H1 (cell line): ENCODE data around the gene NEGR1. TPM values are rescaled to one million over a fixed set of nuclear protein-coding genes. Genes with fewer than 3 reads are reported as not detected.
A peak's percentile ranks its signal among the peaks of the same experiment; 100 is the strongest.

ENCODE experiments used
- CTCF ChIA-PET: fragments of 300-600 bp; sonication (Branson Sonifier 250); formaldehyde crosslinking; loops from one replicate; lab custom pipeline; 2021; ENCODE audit not compliant: partially characterized antibody; lab: Charles Lee
- POLR2A ChIA-PET: fragments of 300-600 bp; sonication (Branson Sonifier 250); formaldehyde crosslinking; loops from one replicate; lab custom pipeline; 2021; ENCODE audit warnings: inconsistent platforms; ENCODE audit not compliant: partially characterized antibody; lab: Charles Lee
- DNase-seq, 2 experiments: peaks; one replicate each; pipeline versions ENCODE4 v3.0.0 to v3.0.0-alpha.2; 2010 to 2022; ENCODE audit warnings: low spot score in 2 of 2, low read depth in 1 of 2, mixed read lengths in 1 of 2
- FAIRE-seq: peaks from 2 replicates; lab custom pipeline; 2011; peaks lifted over from hg19 to GRCh38; lab: Jason Lieb, UNC
- H2AFZ ChIP-seq: 2 replicates; pipeline ENCODE4 v1.8.1; 2012; ENCODE audit warnings: low read length, inconsistent platforms
- H2AK5ac ChIP-seq: 2 replicates; pipeline ENCODE4 v1.6.1; 2013; ENCODE audit warnings: low read depth, low read length
- H2BK120ac ChIP-seq: replicated peaks from 2 replicates; pipeline ENCODE3; 2013; ENCODE audit warnings: low read depth, low read length, inconsistent platforms
- H2BK12ac ChIP-seq: 2 replicates; pipeline ENCODE4 v1.6.1; 2013; ENCODE audit warnings: low read depth, low read length
- H2BK15ac ChIP-seq: 2 replicates; pipeline ENCODE4 v1.6.1; 2013; ENCODE audit warnings: low read length
- H2BK20ac ChIP-seq: 2 replicates; pipeline ENCODE4 v1.6.1; 2013; ENCODE audit warnings: low read length
- H2BK5ac ChIP-seq: 2 replicates; pipeline ENCODE4 v1.6.1; 2013; ENCODE audit warnings: low read depth, low read length
- H3K14ac ChIP-seq: 2 replicates; pipeline ENCODE4 v1.6.1; 2013; ENCODE audit warnings: inconsistent platforms; ENCODE audit not compliant: insufficient read length
- H3K18ac ChIP-seq: 2 replicates; pipeline ENCODE4 v1.6.1; 2013; ENCODE audit warnings: low read length; ENCODE audit errors: extremely low read depth
- H3K23ac ChIP-seq: 2 replicates; pipeline ENCODE4 v1.6.1; 2013; ENCODE audit warnings: inconsistent platforms; ENCODE audit not compliant: insufficient read length
- H3K23me2 ChIP-seq: 2 replicates; pipeline ENCODE4 v1.6.1; 2013; ENCODE audit warnings: low read depth, low read length
- H3K27ac ChIP-seq: 2 replicates; pipeline ENCODE4 v1.6.1; 2011; ENCODE audit warnings: low read depth, low read length, inconsistent platforms
- H3K27me3 ChIP-seq, 4 experiments: replicated peaks in 1 of 4; 1 replicate in 1 of 4; 2 replicates in 3 of 4; pipeline versions ENCODE4 v1.6.1 to v1.8.1; 2011 to 2013; ENCODE audit warnings: low read length in 3 of 4, mild to moderate bottlenecking in 3 of 4, inconsistent platforms in 2 of 4, mixed read lengths in 2 of 4, moderate library complexity in 1 of 4; ENCODE audit not compliant: control insufficient read depth in 3 of 4, insufficient read depth in 3 of 4; ENCODE audit errors: extremely low read depth in 1 of 4
- H3K36me3 ChIP-seq, 4 experiments: 2 replicates each; pipeline versions ENCODE4 v1.6.1 to v1.8.1; 2011 to 2013; ENCODE audit warnings: mild to moderate bottlenecking in 4 of 4, low read length in 3 of 4, moderate library complexity in 2 of 4, control low read depth in 1 of 4, inconsistent platforms in 1 of 4; ENCODE audit not compliant: insufficient read depth in 4 of 4, control insufficient read depth in 2 of 4
- H3K4ac ChIP-seq: replicated peaks from 2 replicates; pipeline ENCODE3; 2013; ENCODE audit warnings: low read length, low read depth, mixed read lengths, inconsistent platforms; ENCODE audit not compliant: insufficient read length
- H3K4me1 ChIP-seq, 4 experiments: replicated peaks in 1 of 4; 1 replicate in 1 of 4; 2 replicates in 3 of 4; pipeline versions ENCODE4 v1.6.1 to v1.8.1; 2011 to 2013; ENCODE audit warnings: low read length in 3 of 4, inconsistent platforms in 2 of 4, mixed read lengths in 1 of 4; ENCODE audit not compliant: insufficient read depth in 4 of 4, control insufficient read depth in 3 of 4
- H3K4me2 ChIP-seq, 2 experiments: 2 replicates each; pipeline versions ENCODE4 v1.6.1 to v1.8.1; 2011 to 2013; ENCODE audit warnings: low read depth in 2 of 2, low read length in 2 of 2, control low read depth in 1 of 2, inconsistent platforms in 1 of 2, mild to moderate bottlenecking in 1 of 2; ENCODE audit not compliant: insufficient read depth in 1 of 2
- H3K4me3 ChIP-seq, 4 experiments: fragments of 200-600, 300-600 bp in 1 of 4; sonication (generic), shearing (Covaris generic), sonication (Bioruptor Twin) in 1 of 4; 2 replicates each; pipeline versions ENCODE4 v1.5.1 to v1.8.1; 2011 to 2016; ENCODE audit warnings: low read length in 4 of 4, low read depth in 3 of 4, control low read depth in 2 of 4, inconsistent platforms in 2 of 4, mild to moderate bottlenecking in 2 of 4, mixed read lengths in 1 of 4, moderate library complexity in 1 of 4; ENCODE audit not compliant: insufficient read depth in 2 of 4; ENCODE audit errors: extremely low read depth in 1 of 4
- H3K56ac ChIP-seq: replicated peaks from 2 replicates; pipeline ENCODE3; 2013; ENCODE audit warnings: low read depth, mild to moderate bottlenecking, mixed read lengths, low read length, inconsistent platforms; ENCODE audit not compliant: insufficient read length
- H3K79me1 ChIP-seq: 2 replicates; pipeline ENCODE4 v1.6.1; 2013; ENCODE audit warnings: low read depth, low read length, control low read depth
- H3K79me2 ChIP-seq, 2 experiments: 2 replicates each; pipeline versions ENCODE4 v1.6.1 to v1.8.1; 2012 to 2013; ENCODE audit warnings: low read length in 2 of 2, mild to moderate bottlenecking in 2 of 2, inconsistent platforms in 1 of 2; ENCODE audit not compliant: insufficient read depth in 2 of 2, control insufficient read depth in 1 of 2
- H3K9ac ChIP-seq, 4 experiments: replicated peaks in 1 of 4; 1 replicate in 1 of 4; 2 replicates in 3 of 4; pipeline versions ENCODE4 v1.6.1 to v1.8.1; 2011 to 2013; ENCODE audit warnings: low read depth in 3 of 4, low read length in 3 of 4, control low read depth in 2 of 4, mild to moderate bottlenecking in 2 of 4, moderate library complexity in 2 of 4, inconsistent platforms in 1 of 4; ENCODE audit errors: extremely low read depth in 1 of 4
- H3K9me3 ChIP-seq, 2 experiments: 2 replicates each; pipeline versions ENCODE4 v1.6.1 to v1.8.1; 2012 to 2013; ENCODE audit warnings: mild to moderate bottlenecking in 2 of 2, moderate library complexity in 2 of 2, control low read depth in 1 of 2, inconsistent platforms in 1 of 2, low read depth in 1 of 2, low read length in 1 of 2, mixed read lengths in 1 of 2; ENCODE audit not compliant: insufficient read depth in 2 of 2
- H4K20me1 ChIP-seq, 2 experiments: replicated peaks in 1 of 2; 2 replicates each; pipeline versions ENCODE3 to v1.8.1; 2011 to 2013; ENCODE audit warnings: inconsistent platforms in 2 of 2, low read length in 2 of 2, mild to moderate bottlenecking in 1 of 2; ENCODE audit not compliant: insufficient read depth in 2 of 2, control insufficient read depth in 1 of 2
- H4K5ac ChIP-seq: 2 replicates; pipeline ENCODE4 v1.6.1; 2013; ENCODE audit warnings: low read length, low read depth, mixed read lengths, inconsistent platforms; ENCODE audit not compliant: insufficient read length
- H4K8ac ChIP-seq: 2 replicates; pipeline ENCODE4 v1.8.0; 2013; ENCODE audit warnings: mild to moderate bottlenecking, moderate library complexity, low read length, inconsistent platforms; ENCODE audit not compliant: insufficient read depth; ENCODE audit errors: extremely low read depth
- H4K91ac ChIP-seq: replicated peaks from 2 replicates; pipeline ENCODE3; 2013; ENCODE audit warnings: low read length, mixed read lengths, inconsistent platforms; ENCODE audit not compliant: insufficient read length
- BRCA1 ChIP-seq: IDR thresholded peaks from 2 replicates; pipeline ENCODE4 v1.6.1; 2012; ENCODE audit warnings: low read depth, low read length, improper control_type of control experiment
- E2F6 ChIP-seq: IDR thresholded peaks from 2 replicates; pipeline ENCODE4 v1.6.1; 2012; ENCODE audit warnings: inconsistent platforms
- EZH2 ChIP-seq: fragments of 200-600 bp; sonication (generic); IDR thresholded peaks from 2 replicates; pipeline ENCODE4 v1.7.1; 2012; ENCODE audit warnings: low read depth, mild to moderate bottlenecking, moderate library complexity, low read length, inconsistent platforms; ENCODE audit not compliant: severe bottlenecking
- HDAC2 ChIP-seq, 2 experiments: fragments of 300-600 bp in 1 of 2; sonication (generic) in 1 of 2; IDR thresholded peaks; 2 replicates each; pipeline ENCODE4 v1.6.1; 2011 to 2012; ENCODE audit warnings: low read depth in 2 of 2, low read length in 2 of 2, mild to moderate bottlenecking in 2 of 2, moderate library complexity in 2 of 2, borderline replicate concordance in 1 of 2, inconsistent platforms in 1 of 2
- KDM4A ChIP-seq: IDR thresholded peaks from one replicate; pipeline ENCODE4 v1.7.1; 2012; ENCODE audit warnings: low read depth, mild to moderate bottlenecking, moderate library complexity, low read length, inconsistent platforms; ENCODE audit not compliant: severe bottlenecking
- RNF2 ChIP-seq: fragments of 200-900, 300-1000 bp; sonication (generic); IDR thresholded peaks from 2 replicates; pipeline ENCODE4 v1.7.1; 2016; ENCODE audit warnings: borderline replicate concordance, low read depth, mild to moderate bottlenecking, antibody characterized with exemption, low read length; ENCODE audit not compliant: poor library complexity, severe bottlenecking; ENCODE audit errors: missing control alignments
- RXRA ChIP-seq: IDR thresholded peaks from 2 replicates; pipeline ENCODE4 v1.6.1; 2011; ENCODE audit warnings: low read depth, mild to moderate bottlenecking, low read length, moderate library complexity; ENCODE audit not compliant: insufficient read depth
- SIN3A ChIP-seq, 2 experiments: IDR thresholded peaks in 1 of 2; conservative IDR thresholded peaks in 1 of 2; 2 replicates each; pipeline ENCODE4 v1.6.1; 2011 to 2012; ENCODE audit warnings: low read length in 2 of 2, improper control_type of control experiment in 1 of 2, low read depth in 1 of 2, mild to moderate bottlenecking in 1 of 2
- SP1 ChIP-seq: IDR thresholded peaks from 2 replicates; pipeline ENCODE4 v1.6.1; 2011; ENCODE audit warnings: low read depth, low read length
- SRF ChIP-seq: IDR thresholded peaks from 2 replicates; pipeline ENCODE4 v1.6.1; 2011; ENCODE audit warnings: mild to moderate bottlenecking, low read depth, low read length, moderate library complexity
- WGBS, 2 experiments: shearing (Covaris generic) in 1 of 2; methylation state at CpG; one replicate each; pipeline versions ENCODE4 v1.1.6 to v1.1.7; 2013 to 2015; ENCODE audit warnings: low lambda C conversion rate in 2 of 2, mixed read lengths in 2 of 2, inconsistent platforms in 1 of 2, low coverage in 1 of 2, missing lambda C conversion rate in 1 of 2; ENCODE audit not compliant: insufficient replicate concordance in 2 of 2, insufficient coverage in 1 of 2, insufficient read length in 1 of 2; ENCODE audit errors: extremely low coverage in 1 of 2, missing lambda C conversion rate in 1 of 2; 5-methylcytosine and 5-hydroxymethylcytosine counted together
- polyA plus RNA-seq, 7 experiments: library from polyadenylated mRNA; depleted of rRNA in 3 of 7; stranded (reverse) in 5 of 7; unstranded in 2 of 7; fragments of >200 nt in 5 of 7; fragments of 200-250 nt in 2 of 7; gene quantifications; 1 replicate in 5 of 7; 2 replicates in 1 of 7; 4 replicates in 1 of 7; pipeline versions ENCODE4 v1.2.1 to v1.2.3, GENCODE V29; 2011 to 2013; ENCODE audit warnings: missing spikeins in 2 of 7, mixed read lengths in 2 of 7
- total RNA-seq: library from RNA; stranded (reverse); fragmentation: NEBNext Ultra II Directional; extraction: Animal tissue kit (Norgen Biotek cat#: 25700); gene quantifications from 2 replicates; pipeline ENCODE4 v1.2.1, GENCODE V29; 2021

The NEGR1 gene
- total and polyA plus RNA-seq, 2 of the 8 experiments (the other 6 are each of a cell fraction or from before 2014, with no cell fraction given): 0.71 to 1.3 TPM

- H4K91ac ChIP-seq: no peak overlapping the region
- no peak overlapping the region for H2AK5ac ChIP-seq
- no peak overlapping the region for H3K4ac ChIP-seq
- H2BK20ac ChIP-seq: no peak overlapping the region
- no peak overlapping the region for H2BK5ac ChIP-seq
- H3K4me3 ChIP-seq: no peak overlapping the region
- no peak overlapping the region for H2BK12ac ChIP-seq
- DNase-seq (no peak), FAIRE-seq (no peak)
- no peak overlapping the region for H3K23ac ChIP-seq
- no peaks in the 10 kb centered on the region for H4K20me1 ChIP-seq
- no peaks in the 10 kb centered on the region for H3K36me3 ChIP-seq
- H3K4me1 ChIP-seq: peaks cover 0 to 5% (median 3%) of the 10 kb centered on the region in 4 experiments; a peak in 4 of 7 replicates
- H4K8ac ChIP-seq: no peak overlapping the region
- no peak overlapping the region for H2BK120ac ChIP-seq
- no peaks in the 10 kb centered on the region for H3K79me1 ChIP-seq
- H2AFZ ChIP-seq: peak overlapping the region; percentile 55; the same call in 1 of the 2 replicates
- no peak overlapping the region for H4K5ac ChIP-seq
- POLR2A ChIA-PET: no interaction called here
- no peak overlapping the region for H3K27ac ChIP-seq
- H3K18ac ChIP-seq: no peak overlapping the region
- H3K79me2 ChIP-seq: no peaks in the 10 kb centered on the region
- H3K9ac ChIP-seq: no peak overlapping the region
- 96% methylated on average over 4 of the region's 4 CpGs; no CpG with 5 or more reads in 1 of the 2 experiments for WGBS, 2 experiments
- no peaks in the 10 kb centered on the region for H3K27me3 ChIP-seq
- no peaks in the 10 kb centered on the region for H3K9me3 ChIP-seq
- H3K56ac ChIP-seq: no peak overlapping the region
- no peak overlapping the region for H2BK15ac ChIP-seq
- H3K14ac ChIP-seq: no peak overlapping the region
- no peaks in the 10 kb centered on the region for H3K23me2 ChIP-seq
- CTCF ChIA-PET: interaction anchor here (0.6 to 0.7 kb wide), 2 partner anchors 11 to 97 kb away, joined by 3 read pairs; no protein-coding TSS in a partner anchor
- no peak overlapping the region for H3K4me2 ChIP-seq
- no peak for TF ChIP-seq RXRA
- no peak for TF ChIP-seq SIN3A (conservative IDR thresholded peaks at IDR 0.05 in 1 of 2, IDR thresholded peaks at IDR 0.05 in 1 of 2; ENCODE audit: low read depth in 1 of 2, low read length in 2 of 2)
- TF ChIP-seq E2F6: no peak
- no peak for TF ChIP-seq BRCA1
- no peak for TF ChIP-seq KDM4A
- no peak for TF ChIP-seq RNF2
- TF ChIP-seq HDAC2 (IDR thresholded peaks at IDR 0.05; ENCODE audit: borderline replicate concordance in 1 of 2, low read depth in 2 of 2, low read length in 2 of 2): no peak
- TF ChIP-seq SP1: no peak
- TF ChIP-seq SRF: no peak
- TF ChIP-seq EZH2: no peak
These were observed 447.5 kb downstream of the NEGR1 start for GRCh38 chr1:71834601-71835441.
